GM23248 (cell line): ENCODE measurements around the gene SOX12. TPM values are rescaled to one million over a fixed set of nuclear protein-coding genes. Genes with fewer than 3 reads are reported as not detected.

Experiments
- DNase-seq: peaks from one replicate; pipeline ENCODE4 v3.0.0-alpha.2; 2015
- H2AFZ ChIP-seq: fragments of 200-600 bp; sonication (generic); 2 replicates; pipeline ENCODE4 v1.6.1; 2016; ENCODE audit warnings: antibody characterized with exemption
- H3F3A ChIP-seq: fragments of 200-600 bp; sonication (generic); 2 replicates; pipeline ENCODE4 v1.6.1; 2016; ENCODE audit warnings: mild to moderate bottlenecking, antibody characterized with exemption, mixed run types; ENCODE audit not compliant: insufficient read depth
- H3K27ac ChIP-seq: fragments of 200-600 bp; sonication (generic); 2 replicates; pipeline ENCODE4 v1.5.1; 2016; ENCODE audit warnings: mild to moderate bottlenecking
- H3K27me3 ChIP-seq: fragments of 200-600 bp; sonication (generic); replicated peaks from 2 replicates; pipeline ENCODE4 v1.6.1; 2016; ENCODE audit warnings: mild to moderate bottlenecking; ENCODE audit not compliant: insufficient read depth
- H3K36me3 ChIP-seq: fragments of 200-600 bp; sonication (generic); 2 replicates; pipeline ENCODE4 v1.6.1; 2016; ENCODE audit warnings: low read depth, mild to moderate bottlenecking
- H3K4me1 ChIP-seq: fragments of 200-600 bp; sonication (generic); 2 replicates; pipeline ENCODE4 v1.6.1; 2016; ENCODE audit warnings: mild to moderate bottlenecking; ENCODE audit not compliant: insufficient read depth
- H3K4me2 ChIP-seq: fragments of 200-600 bp; sonication (generic); one replicate; pipeline ENCODE4 v1.6.1; 2016; ENCODE audit warnings: mild to moderate bottlenecking; ENCODE audit not compliant: unreplicated experiment
- H3K4me3 ChIP-seq: fragments of 200-600 bp; sonication (generic); 2 replicates; pipeline ENCODE4 v1.5.1; 2016; ENCODE audit warnings: mild to moderate bottlenecking
- H3K79me2 ChIP-seq: fragments of 200-600 bp; sonication (generic); 2 replicates; pipeline ENCODE4 v1.6.1; 2016; ENCODE audit warnings: mild to moderate bottlenecking; ENCODE audit not compliant: insufficient read depth
- H3K9ac ChIP-seq: fragments of 200-600 bp; sonication (generic); 2 replicates; pipeline ENCODE4 v1.6.1; 2016; ENCODE audit warnings: mild to moderate bottlenecking
- H3K9me2 ChIP-seq: fragments of 200-600 bp; sonication (generic); 2 replicates; pipeline ENCODE4 v1.6.1; 2016; ENCODE audit warnings: mixed run types, mild to moderate bottlenecking, moderate library complexity; ENCODE audit not compliant: insufficient read depth
- H3K9me3 ChIP-seq: fragments of 200-600 bp; sonication (generic); one replicate; pipeline ENCODE4 v1.6.1; 2017; ENCODE audit warnings: low read depth
- H4K20me1 ChIP-seq: fragments of 200-600 bp; sonication (generic); 2 replicates; pipeline ENCODE4 v1.6.0; 2016; ENCODE audit not compliant: insufficient read depth
- EZH2 ChIP-seq: fragments of 200-600 bp; sonication (generic); IDR thresholded peaks from 2 replicates; pipeline ENCODE4 v1.6.1; 2018; ENCODE audit warnings: antibody characterized with exemption, mild to moderate bottlenecking; ENCODE audit not compliant: insufficient read depth, poor library complexity, severe bottlenecking
- EZH2phosphoT487 ChIP-seq: fragments of 200-600 bp; sonication (generic); IDR thresholded peaks from 2 replicates; pipeline ENCODE4 v1.6.1; 2018; ENCODE audit warnings: antibody characterized with exemption, moderate library complexity, mild to moderate bottlenecking, low read depth; ENCODE audit not compliant: insufficient read depth
- WGBS, 2 experiments: methylation state at CpG; one replicate each; pipeline ENCODE4 v1.1.6; 2015 to 2017; ENCODE audit warnings: low lambda C conversion rate in 2 of 2, low coverage in 1 of 2; ENCODE audit errors: missing lambda C conversion rate in 2 of 2; 5-methylcytosine and 5-hydroxymethylcytosine counted together
- in situ Hi-C: fragments of 300-500 bp; cut with MboI; formaldehyde crosslinking; loops from 2 replicates; pipeline ENCODE4 v1.15.0; 2020
- polyA plus RNA-seq: library from polyadenylated mRNA; unstranded; fragments of >200 nt; fragmentation: Nextera tagmentation; extraction: Ambion mirVana; gene quantifications from 2 replicates; pipeline ENCODE4 v1.2.1, GENCODE V29; 2016
- total RNA-seq: library from RNA; depleted of rRNA; stranded (reverse); fragments of >200 nt; shearing (Covaris generic); gene quantifications from 2 replicates; pipeline ENCODE4 v1.2.3, GENCODE V29; 2014

The SOX12 gene
- total and polyA plus RNA-seq, 2 experiments from 2014 or later: 2.1 to 7.5 TPM

GRCh38 chr20:295804-296203, 29.5 kb upstream of the SOX12 start:
- no peak for DNase-seq
- Histone ChIP-seq H3K27ac (no peak overlapping the region), H3F3A (peaks cover 18% of the 10 kb centered on the region), H3K9me2 (no peaks in the 10 kb centered on the region), H3K4me1 (peaks cover 24% of the 10 kb centered on the region), H3K36me3 (no peaks in the 10 kb centered on the region), H3K9me3 (no peaks in the 10 kb centered on the region), H3K4me2 (no peak overlapping the region), H2AFZ (no peak overlapping the region), H3K27me3 (no peaks in the 10 kb centered on the region), H3K4me3 (no peak overlapping the region), H3K9ac (no peak overlapping the region), H4K20me1 (peaks cover 11% of the 10 kb centered on the region; the same call in 1 of the 2 replicates), H3K79me2 (peaks cover 45% of the 10 kb centered on the region)
- WGBS, 2 experiments: 89 to 91% methylated on average over 4 of the region's 4 CpGs
- in situ Hi-C loops: no loop called here
- TF ChIP-seq EZH2phosphoT487 (no peak), EZH2 (no peak)

- TF ChIP-seq EZH2 (no peak), EZH2phosphoT487 (no peak)
- peaks cover 11% of the 10 kb centered on the region; the same call in 1 of the 2 replicates for H4K20me1 ChIP-seq
Measured at GRCh38 chr20:297098-297924, 28.0 kb upstream of the SOX12 start, which contains the start of gene ZCCHC3. Gene ZCCHC3 (plus strand): TSS chr20:297570. CDS start chr20:297587, 17 bp downstream.

DNA sequence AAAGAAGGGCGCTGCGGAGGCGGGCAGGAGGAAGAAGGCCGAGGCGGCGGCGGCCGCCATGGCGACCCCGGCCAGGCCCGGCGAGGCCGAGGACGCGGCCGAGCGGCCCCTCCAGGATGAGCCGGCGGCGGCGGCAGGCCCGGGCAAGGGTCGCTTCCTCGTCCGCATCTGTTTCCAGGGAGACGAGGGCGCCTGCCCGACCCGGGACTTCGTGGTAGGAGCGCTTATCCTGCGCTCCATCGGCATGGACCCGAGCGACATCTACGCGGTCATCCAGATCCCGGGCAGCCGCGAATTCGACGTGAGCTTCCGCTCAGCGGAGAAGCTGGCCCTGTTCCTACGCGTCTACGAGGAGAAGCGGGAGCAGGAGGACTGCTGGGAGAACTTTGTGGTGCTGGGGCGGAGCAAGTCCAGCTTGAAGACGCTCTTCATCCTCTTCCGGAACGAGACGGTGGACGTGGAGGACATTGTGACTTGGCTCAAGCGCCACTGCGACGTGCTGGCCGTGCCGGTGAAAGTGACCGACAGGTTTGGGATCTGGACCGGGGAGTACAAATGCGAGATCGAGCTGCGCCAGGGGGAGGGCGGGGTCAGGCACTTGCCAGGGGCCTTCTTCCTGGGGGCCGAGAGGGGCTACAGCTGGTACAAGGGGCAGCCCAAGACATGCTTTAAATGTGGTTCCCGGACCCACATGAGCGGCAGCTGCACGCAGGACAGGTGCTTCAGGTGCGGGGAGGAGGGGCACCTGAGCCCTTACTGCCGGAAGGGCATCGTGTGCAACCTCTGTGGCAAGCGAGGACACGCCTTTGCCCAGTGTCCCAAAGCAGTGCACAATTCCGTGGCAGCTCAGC, 27.2 kb upstream of the SOX12 start:
- H3K4me1 ChIP-seq: peaks cover 15% of the 10 kb centered on the region
- peak overlapping the region; percentile 92 for H3K4me3 ChIP-seq
- H3K4me2 ChIP-seq: peak overlapping the region; percentile 87
- no peaks in the 10 kb centered on the region for H3K9me3 ChIP-seq
- peaks cover 59% of the 10 kb centered on the region for H3K79me2 ChIP-seq
- no peaks in the 10 kb centered on the region for H3K36me3 ChIP-seq
- H3K9me2 ChIP-seq: no peaks in the 10 kb centered on the region
- H2AFZ ChIP-seq: peak overlapping the region; percentile 49
- peak overlapping the region; percentile 81 for H3K27ac ChIP-seq
- peaks cover 11% of the 10 kb centered on the region; the same call in 1 of the 2 replicates for H4K20me1 ChIP-seq
- TF ChIP-seq EZH2 (no peak), EZH2phosphoT487 (no peak)
- WGBS, 2 experiments: 0 to 1% methylated on average over 52 to 68 of the region's 75 CpGs
- peak; percentile 88 for DNase-seq
- in situ Hi-C loops: no loop called here
- H3K27me3 ChIP-seq: no peaks in the 10 kb centered on the region
- peaks cover 11% of the 10 kb centered on the region; the same call in 1 of the 2 replicates for H3F3A ChIP-seq
- peak overlapping the region; percentile 92 for H3K9ac ChIP-seq

More at GRCh38 chr20:297098-297924, 28.0 kb upstream of the SOX12 start, which contains the start of gene ZCCHC3:
- Histone ChIP-seq H3K4me2 (peak within 1 kb of the TSS; percentile 98), H3K9me3 (no peaks in the 10 kb centered on the region), H3K9ac (peak within 1 kb of the TSS; percentile 92), H3K27me3 (no peaks in the 10 kb centered on the region), H3K4me3 (peak within 1 kb of the TSS; percentile 92), H3K36me3 (no peaks in the 10 kb centered on the region), H3F3A (peaks cover 11% of the 10 kb centered on the region; the same call in 1 of the 2 replicates), H3K79me2 (peaks cover 55% of the 10 kb centered on the region), H2AFZ (peak within 1 kb of the TSS; percentile 64), H3K27ac (peak within 1 kb of the TSS; percentile 81), H3K4me1 (peaks cover 15% of the 10 kb centered on the region), H3K9me2 (no peaks in the 10 kb centered on the region)
- peak; percentile 97 for DNase-seq
- WGBS, 2 experiments: 2% methylated on average over 89 to 90 of the region's 99 CpGs
- in situ Hi-C loops: no loop called here

DNA sequence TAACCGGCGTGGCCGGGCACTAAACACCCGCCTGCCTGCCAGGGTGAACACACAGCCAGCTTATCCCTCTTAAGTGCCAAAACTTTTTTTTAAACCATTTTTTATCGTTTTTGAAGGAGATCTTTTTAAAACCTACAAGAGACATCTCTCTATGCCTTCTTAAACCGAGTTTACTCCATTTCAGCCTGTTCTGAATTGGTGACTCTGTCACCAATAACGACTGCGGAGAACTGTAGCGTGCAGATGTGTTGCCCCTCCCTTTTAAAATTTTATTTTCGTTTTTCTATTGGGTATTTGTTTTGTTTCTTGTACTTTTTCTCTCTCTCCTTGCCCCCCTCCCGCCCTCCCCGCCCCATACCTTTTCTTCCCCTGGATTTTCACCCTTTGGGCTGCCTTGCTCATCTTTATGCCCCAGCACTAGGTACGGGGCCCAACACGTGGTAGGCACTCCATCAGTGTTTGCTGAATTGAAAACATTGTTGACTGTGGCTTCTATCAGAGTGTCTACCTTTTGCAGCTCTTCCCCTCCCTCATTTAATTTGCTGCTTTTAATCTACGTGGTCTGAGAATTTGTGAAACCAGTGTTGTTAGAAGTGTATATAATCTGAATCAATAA, 26.5 kb upstream of the SOX12 start:
- Histone ChIP-seq H3K27ac (peak overlapping the region; percentile 81), H3K27me3 (no peaks in the 10 kb centered on the region)

More for the DNA sequence above, 26.5 kb upstream of the SOX12 start:
- Histone ChIP-seq H3F3A (peaks cover 11% of the 10 kb centered on the region; the same call in 1 of the 2 replicates), H3K9me2 (no peaks in the 10 kb centered on the region), H3K4me2 (peak overlapping the region; percentile 87), H2AFZ (no peak overlapping the region), H4K20me1 (peaks cover 11% of the 10 kb centered on the region; the same call in 1 of the 2 replicates), H3K9me3 (no peaks in the 10 kb centered on the region), H3K36me3 (no peaks in the 10 kb centered on the region), H3K4me3 (peak overlapping the region; percentile 92), H3K9ac (peak overlapping the region; percentile 92), H3K79me2 (peaks cover 59% of the 10 kb centered on the region), H3K4me1 (peaks cover 15% of the 10 kb centered on the region)
- no peak for TF ChIP-seq EZH2phosphoT487
- no peak for TF ChIP-seq EZH2
- DNase-seq: no peak
- 3% methylated on average over 15 of the region's 15 CpGs for WGBS, 2 experiments
- in situ Hi-C loops: no loop called here
